Pancreas (tissue), 10 donors: ENCODE data around the gene BMPR2. TPM values are rescaled to one million over a fixed set of nuclear protein-coding genes. Genes with fewer than 3 reads are reported as not detected.
"Not testable (repeated sequence)": the region's sequence is repeated elsewhere in the genome, so short reads cannot be mapped to it uniquely, and the experiment has no call there.

Source experiments
- ATAC-seq, 4 donors: fragments of 200-7000 bp; cut with Tn5 transposase; one replicate each; pipeline versions ENCODE4 v1.8.0 to v1.9.1; 2020; ENCODE audit warnings: mild to moderate bottlenecking in 4 of 4, moderate library complexity in 4 of 4
- DNase-seq, 6 donors: peaks; one replicate each; pipeline ENCODE4 v3.0.0-alpha.2; 2020
- FAIRE-seq: peaks from 2 replicates; lab custom pipeline; 2012; peaks lifted over from hg19 to GRCh38; lab: Jason Lieb, UNC
- H3K27ac ChIP-seq, 4 donors: fragments of 200-600 bp; sonication (generic); 1 replicate in 3 of 4; 2 replicates in 1 of 4; pipeline versions ENCODE4 v1.5.0 to v1.8.0; 2020
- H3K27me3 ChIP-seq, 4 donors: fragments of 200-600 bp; one replicate each; pipeline ENCODE4 v1.8.0; 2021
- H3K36me3 ChIP-seq, 3 donors: fragments of 200-600 bp; sonication (generic) in 1 of 3; one replicate each; pipeline versions ENCODE4 v1.5.0 to v1.8.0; 2020 to 2021
- H3K4me1 ChIP-seq, 3 donors: fragments of 200-600 bp; one replicate each; pipeline ENCODE4 v1.8.0; 2021
- H3K4me3 ChIP-seq, 4 donors: fragments of 200-600 bp; sonication (generic) in 2 of 4; one replicate each; pipeline versions ENCODE4 v1.5.0 to v1.8.0; 2020 to 2021
- H3K9me3 ChIP-seq, 4 donors: fragments of 200-600 bp; one replicate each; pipeline ENCODE4 v1.8.0; 2021
- WGBS, 2 donors: extraction: QIAGEN DNeasy Blood & Tissue Kit; methylation state at CpG; one replicate each; pipeline ENCODE4 v1.1.7; 2013; 5-methylcytosine and 5-hydroxymethylcytosine counted together
- intact Hi-C, 3 donors: fragments of 100-400 bp; cut with DNase I; formaldehyde crosslinking; loops; one replicate each; pipeline versions ENCODE4 v1.11.1 to v1.14.2; 2022
- polyA plus RNA-seq, 2 donors: library from polyadenylated mRNA; stranded (reverse); fragments of 200-250 nt; gene quantifications; one replicate each; pipeline ENCODE4 v1.2.3, GENCODE V29; 2013
- total RNA-seq, 6 donors: library from RNA; stranded (reverse); fragmentation: NEBNext Ultra II Directional in 4 of 6; extraction: Animal tissue kit (Norgen Biotek cat#: 25700) in 4 of 6; gene quantifications; one replicate each; pipeline versions ENCODE4 v1.2.1 to v1.2.4, GENCODE V29; 2021 to 2023
- TF ChIP-seq, protein P1 (sequence below), 4 donors: fragments of 200-600 bp; sonication (generic) in 3 of 4; IDR thresholded peaks; one replicate each; pipeline versions ENCODE4 v1.5.0 to v1.8.0; 2021; ENCODE audit warnings: antibody characterized with exemption in 4 of 4
- donor health status: healthy with polysubstance abuse.
- donor health status: DM: no; HTN: no; CAD: no; lungs with moderate emphysema.
- donor health status: DM: no; HTN: no; CAD: no.
- donor health status: control.
- donor health status: control.
- donor health status: Bipolar disorder and iron deficiency.
- donor health status: DM: yes; HTN: yes; CAD: no.
- donor health status: DM: no; HTN: no; CAD: no.
- donor health status: DM: no; HTN: no; CAD: no.
- donor health status: DM: yes; HTN: yes; CAD: no.

BMPR2 gene
- total and polyA plus RNA-seq, 8 donors = 2.5 to 30.8 (median 11.4) TPM

DNA sequence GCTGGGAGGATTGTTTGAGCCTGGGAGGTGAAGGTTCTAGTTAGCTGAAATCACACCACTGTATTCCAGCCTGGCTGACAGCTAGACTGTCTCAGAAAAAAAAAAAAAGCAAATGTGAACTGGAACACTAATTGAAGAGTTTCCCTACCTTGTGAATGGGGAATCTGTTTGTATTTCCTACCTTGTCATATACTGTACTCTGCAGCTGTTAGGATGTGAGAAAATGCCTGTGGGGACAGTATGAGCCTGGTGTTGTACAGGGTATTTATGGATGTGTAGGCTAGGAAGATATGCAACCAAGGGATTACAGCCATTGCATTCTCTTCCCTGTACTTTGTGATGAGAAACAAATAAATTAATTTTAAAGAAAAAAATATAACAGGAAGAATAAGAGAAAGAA lies 145.3 kb downstream of the BMPR2 start:
- no peaks in the 10 kb centered on the region for H3K9me3 ChIP-seq
- intact Hi-C loops = no loop called here
- ATAC-seq (no peak), FAIRE-seq (no peak), DNase-seq (no peak)
- no peak overlapping the region for H3K27ac ChIP-seq
- TF ChIP-seq, protein P1, sequence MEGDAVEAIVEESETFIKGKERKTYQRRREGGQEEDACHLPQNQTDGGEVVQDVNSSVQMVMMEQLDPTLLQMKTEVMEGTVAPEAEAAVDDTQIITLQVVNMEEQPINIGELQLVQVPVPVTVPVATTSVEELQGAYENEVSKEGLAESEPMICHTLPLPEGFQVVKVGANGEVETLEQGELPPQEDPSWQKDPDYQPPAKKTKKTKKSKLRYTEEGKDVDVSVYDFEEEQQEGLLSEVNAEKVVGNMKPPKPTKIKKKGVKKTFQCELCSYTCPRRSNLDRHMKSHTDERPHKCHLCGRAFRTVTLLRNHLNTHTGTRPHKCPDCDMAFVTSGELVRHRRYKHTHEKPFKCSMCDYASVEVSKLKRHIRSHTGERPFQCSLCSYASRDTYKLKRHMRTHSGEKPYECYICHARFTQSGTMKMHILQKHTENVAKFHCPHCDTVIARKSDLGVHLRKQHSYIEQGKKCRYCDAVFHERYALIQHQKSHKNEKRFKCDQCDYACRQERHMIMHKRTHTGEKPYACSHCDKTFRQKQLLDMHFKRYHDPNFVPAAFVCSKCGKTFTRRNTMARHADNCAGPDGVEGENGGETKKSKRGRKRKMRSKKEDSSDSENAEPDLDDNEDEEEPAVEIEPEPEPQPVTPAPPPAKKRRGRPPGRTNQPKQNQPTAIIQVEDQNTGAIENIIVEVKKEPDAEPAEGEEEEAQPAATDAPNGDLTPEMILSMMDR (IDR thresholded peaks at IDR 0.05) = no peak
- no peaks in the 10 kb centered on the region for H3K4me1 ChIP-seq
- peaks cover 0 to 21% (median 0%) of the 10 kb centered on the region in 3 donors for H3K36me3 ChIP-seq
- no peak overlapping the region for H3K4me3 ChIP-seq
- H3K27me3 ChIP-seq = no peaks in the 10 kb centered on the region

DNA sequence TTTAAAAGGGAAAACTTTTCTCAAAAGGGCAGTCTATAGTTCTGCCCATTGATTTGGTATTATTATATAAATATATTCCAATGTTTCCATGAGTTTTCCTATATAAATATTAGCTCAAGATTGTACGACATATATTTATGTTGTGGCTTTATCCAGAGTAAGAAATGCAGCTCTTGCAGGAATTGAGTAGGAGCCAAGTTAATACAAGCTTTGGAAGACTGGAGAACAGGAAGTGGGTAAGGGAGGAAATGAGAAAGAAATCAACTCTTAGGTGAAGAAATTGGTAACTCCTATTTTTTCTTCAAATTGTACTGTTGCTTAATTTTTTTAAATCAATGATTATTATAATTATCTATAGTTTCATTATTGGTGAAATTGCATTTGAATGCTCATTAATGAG lies 153.3 kb downstream of the BMPR2 start:
- no peaks in the 10 kb centered on the region for H3K9me3 ChIP-seq
- H3K4me1 ChIP-seq = peaks cover 0 to 12% (median 7%) of the 10 kb centered on the region in 3 donors
- FAIRE-seq (no peak), DNase-seq (no peak), ATAC-seq (no peak)
- H3K27me3 ChIP-seq = no peaks in the 10 kb centered on the region
- H3K27ac ChIP-seq = no peak overlapping the region
- peaks cover 0 to 4% (median 0%) of the 10 kb centered on the region in 3 donors for H3K36me3 ChIP-seq
- TF ChIP-seq, protein P1 (IDR thresholded peaks at IDR 0.05) = no peak
- H3K4me3 ChIP-seq = no peak overlapping the region
- intact Hi-C loops = no loop called here
- 30 to 34% methylated on average over 1 of the region's 1 CpG for WGBS, 2 donors

DNA sequence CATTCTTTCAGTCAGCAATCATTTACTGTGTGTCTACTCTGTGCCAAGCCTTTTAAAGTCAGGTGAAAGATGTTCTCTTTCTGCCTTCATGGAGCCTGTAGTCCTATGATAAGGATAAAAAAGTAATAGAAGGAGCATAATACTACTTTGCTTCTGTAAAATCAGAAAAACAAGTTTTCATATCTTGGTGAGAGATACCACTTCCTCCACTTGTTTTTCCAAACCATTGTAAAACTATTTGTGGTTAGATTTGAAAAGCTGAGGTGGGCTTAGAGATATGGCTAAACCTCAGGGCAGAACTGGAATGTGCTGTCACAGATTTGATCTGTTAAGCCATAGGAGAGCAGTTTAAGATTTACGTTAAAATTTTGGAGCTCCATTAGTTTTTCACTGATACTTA lies 153.9 kb downstream of the BMPR2 start:
- no peak overlapping the region for H3K27ac ChIP-seq
- H3K36me3 ChIP-seq = peaks cover 0 to 4% (median 0%) of the 10 kb centered on the region in 3 donors
- DNase-seq (no peak), ATAC-seq (no peak), FAIRE-seq (no peak)
- peaks cover 0 to 12% (median 7%) of the 10 kb centered on the region in 3 donors for H3K4me1 ChIP-seq
- no peaks in the 10 kb centered on the region for H3K9me3 ChIP-seq
- 18% methylated on average over 1 of the region's 1 CpG for WGBS, 2 donors
- H3K4me3 ChIP-seq = no peak overlapping the region
- TF ChIP-seq, protein P1 (IDR thresholded peaks at IDR 0.05) = no peak
- intact Hi-C loops = no loop called here
- H3K27me3 ChIP-seq = no peaks in the 10 kb centered on the region

DNA sequence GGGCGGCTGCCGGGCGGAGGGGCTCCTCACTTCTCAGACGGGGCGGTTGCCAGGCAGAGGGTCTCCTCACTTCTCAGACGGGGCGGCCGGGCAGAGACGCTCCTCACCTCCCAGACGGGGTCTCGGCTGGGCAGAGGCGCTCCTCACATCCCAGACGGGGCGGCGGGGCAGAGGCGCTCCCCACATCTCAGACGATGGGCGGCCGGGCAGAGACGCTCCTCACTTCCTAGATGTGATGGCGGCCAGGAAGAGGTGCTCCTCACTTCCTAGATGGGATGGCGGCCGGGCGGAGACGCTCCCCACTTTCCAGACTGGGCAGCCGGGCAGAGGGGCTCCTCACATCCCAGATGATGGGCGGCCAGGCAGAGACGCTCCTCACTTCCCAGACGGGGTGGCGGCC lies 159.2 kb downstream of the BMPR2 start:
- H3K27ac ChIP-seq, ATAC-seq, FAIRE-seq, H3K36me3 ChIP-seq, H3K9me3 ChIP-seq, H3K4me3 ChIP-seq, H3K27me3 ChIP-seq, H3K4me1 ChIP-seq, intact Hi-C loops, DNase-seq: not testable (repeated sequence)
- WGBS, 2 donors = 98 to 100% methylated on average over 4 to 19 of the region's 30 CpGs

DNA sequence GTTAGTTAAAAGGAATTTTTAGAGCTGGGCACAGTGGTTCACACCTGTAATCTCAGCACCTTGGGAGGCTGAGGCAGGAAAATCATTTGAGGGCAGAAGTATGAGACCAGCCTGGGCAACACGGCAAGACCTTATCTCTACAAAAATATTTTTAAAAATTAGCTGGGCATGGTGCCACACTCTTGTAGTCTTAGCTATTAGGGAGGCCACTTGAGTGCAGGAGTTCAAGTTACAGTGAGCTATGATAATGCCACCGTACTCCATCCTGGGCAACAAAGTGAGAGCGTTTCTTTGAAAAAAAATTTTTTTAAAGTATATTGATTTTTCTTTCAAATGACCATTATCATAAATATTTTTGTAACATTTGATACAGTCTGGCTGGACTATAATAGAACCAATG lies 165.0 kb downstream of the BMPR2 start:
- no peak for FAIRE-seq
- peaks cover 0 to 4% (median 0%) of the 10 kb centered on the region in 3 donors for H3K4me1 ChIP-seq
- DNase-seq = no peak
- no peaks in the 10 kb centered on the region for H3K9me3 ChIP-seq
- WGBS, 2 donors = 10 to 12% methylated on average over 3 of the region's 3 CpGs
- ATAC-seq = peak in 3 of 4 donors; percentile 69 to 79 (median 70)
- H3K27me3 ChIP-seq = no peaks in the 10 kb centered on the region
- intact Hi-C loops = no loop called here
- no peaks in the 10 kb centered on the region for H3K36me3 ChIP-seq
- H3K27ac ChIP-seq = no peak overlapping the region
- TF ChIP-seq, protein P1 (IDR thresholded peaks at IDR 0.05) = no peak
- no peak overlapping the region for H3K4me3 ChIP-seq
